Neural progenitor cell (in vitro differentiated cells): ENCODE data around the gene USP17L10. TPM values are rescaled to one million over a fixed set of nuclear protein-coding genes. Genes with fewer than 3 reads are reported as not detected.
"Not testable (repeated sequence)": the region's sequence is repeated elsewhere in the genome, so short reads cannot be mapped to it uniquely, and the experiment has no call there.

Experiments used
- DNase-seq: peaks from one replicate; pipeline ENCODE4 v3.0.0-alpha.2; 2016; ENCODE audit warnings: low spot score
- H2AFZ ChIP-seq: fragments of 200-600 bp; sonication (generic); replicated peaks from 2 replicates; pipeline ENCODE4 v1.6.1; 2016; ENCODE audit warnings: antibody characterized with exemption
- H3F3A ChIP-seq: fragments of 200-600 bp; sonication (generic); 2 replicates; pipeline ENCODE4 v1.6.1; 2016; ENCODE audit warnings: antibody characterized with exemption, low read depth
- H3K27ac ChIP-seq: fragments of 200-600 bp; sonication (generic); 2 replicates; pipeline ENCODE4 v1.5.1; 2016; ENCODE audit warnings: mild to moderate bottlenecking
- H3K27me3 ChIP-seq: fragments of 200-600 bp; sonication (generic); 2 replicates; pipeline ENCODE4 v1.6.1; 2016; ENCODE audit warnings: mild to moderate bottlenecking, moderate library complexity
- H3K36me3 ChIP-seq: fragments of 200-600 bp; sonication (generic); 2 replicates; pipeline ENCODE4 v1.5.1; 2016
- H3K4me1 ChIP-seq: fragments of 200-600 bp; sonication (generic); 2 replicates; pipeline ENCODE4 v1.6.1; 2016; ENCODE audit warnings: mixed run types
- H3K4me2 ChIP-seq: fragments of 200-600 bp; sonication (generic); 2 replicates; pipeline ENCODE4 v1.6.1; 2016
- H3K4me3 ChIP-seq: fragments of 200-600 bp; sonication (generic); 2 replicates; pipeline ENCODE4 v1.5.1; 2016
- H3K79me2 ChIP-seq: fragments of 200-600 bp; sonication (generic); 2 replicates; pipeline ENCODE4 v1.6.1; 2016; ENCODE audit warnings: low read depth
- H3K9ac ChIP-seq: fragments of 200-600 bp; sonication (generic); 2 replicates; pipeline ENCODE4 v1.6.1; 2016
- H3K9me3 ChIP-seq: fragments of 200-600 bp; sonication (generic); 2 replicates; pipeline ENCODE4 v1.5.1; 2016; ENCODE audit warnings: low read depth
- H4K20me1 ChIP-seq: fragments of 200-600 bp; sonication (generic); 2 replicates; pipeline ENCODE4 v1.6.1; 2016; ENCODE audit warnings: low read depth
- H3K27ac Mint-ChIP-seq: 3 replicates; pipeline ENCODE4 v1.8.0; 2021; ENCODE audit warnings: mixed read lengths
- H3K27me3 Mint-ChIP-seq: 2 replicates; pipeline ENCODE4 v1.8.0; 2022; ENCODE audit warnings: low read depth, mild to moderate bottlenecking, inconsistent platforms, moderate library complexity, mixed read lengths; ENCODE audit not compliant: insufficient read depth
- H3K36me3 Mint-ChIP-seq: 3 replicates; pipeline ENCODE4 v1.8.0; 2021; ENCODE audit warnings: mixed read lengths
- H3K4me1 Mint-ChIP-seq: 3 replicates; pipeline ENCODE4 v1.8.0; 2021; ENCODE audit warnings: mixed read lengths
- H3K4me3 Mint-ChIP-seq: 3 replicates; pipeline ENCODE4 v1.8.0; 2021; ENCODE audit warnings: mild to moderate bottlenecking, moderate library complexity, mixed read lengths
- H3K9me3 Mint-ChIP-seq: 3 replicates; pipeline ENCODE4 v1.8.0; 2020; ENCODE audit warnings: mixed read lengths
- total RNA-seq: library from RNA; depleted of rRNA; stranded (reverse); fragments of >200 nt; gene quantifications from 2 replicates; pipeline ENCODE4 v1.2.3, GENCODE V29; 2015; ENCODE audit warnings: low replicate concordance

The USP17L10 gene
- total RNA-seq, 1 donor from 2014 or later = not detected

DNA sequence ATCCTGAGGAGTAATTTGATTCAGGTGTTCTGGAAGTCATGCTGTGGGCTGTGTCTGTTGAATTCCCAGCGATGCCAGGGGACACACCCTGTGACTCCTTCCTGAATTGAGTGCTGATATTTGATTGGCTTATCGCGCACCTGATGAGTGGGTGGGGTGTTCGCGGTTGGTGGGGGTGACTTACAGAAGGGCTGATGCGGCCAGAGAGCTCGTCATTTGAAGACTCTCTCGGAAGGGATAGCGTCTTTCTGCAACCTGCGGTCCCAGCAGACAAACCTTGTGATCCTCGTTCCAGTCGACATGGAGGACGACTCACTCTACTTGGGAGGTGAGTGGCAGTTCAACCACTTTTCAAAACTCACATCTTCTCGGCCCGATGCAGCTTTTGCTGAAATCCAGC lies 23.6 kb downstream of the USP17L10 start, which contains the start of gene USP17L15:
TSS of gene USP17L15 (plus strand) at position 301 of the 400 bp plus-strand sequence. CDS start at position 301, 0 bp downstream.
- H3K27ac ChIP-seq, H3K79me2 ChIP-seq, H3K9me3 Mint-ChIP-seq, H3K4me2 ChIP-seq, H3K9me3 ChIP-seq, H3K27ac Mint-ChIP-seq, DNase-seq, H3K4me3 ChIP-seq, H3K4me1 Mint-ChIP-seq, H3K4me3 Mint-ChIP-seq, H3K9ac ChIP-seq, H3K27me3 Mint-ChIP-seq, H4K20me1 ChIP-seq, H3K27me3 ChIP-seq, H2AFZ ChIP-seq, H3F3A ChIP-seq, H3K36me3 ChIP-seq, H3K4me1 ChIP-seq, H3K36me3 Mint-ChIP-seq: not testable (repeated sequence)

DNA sequence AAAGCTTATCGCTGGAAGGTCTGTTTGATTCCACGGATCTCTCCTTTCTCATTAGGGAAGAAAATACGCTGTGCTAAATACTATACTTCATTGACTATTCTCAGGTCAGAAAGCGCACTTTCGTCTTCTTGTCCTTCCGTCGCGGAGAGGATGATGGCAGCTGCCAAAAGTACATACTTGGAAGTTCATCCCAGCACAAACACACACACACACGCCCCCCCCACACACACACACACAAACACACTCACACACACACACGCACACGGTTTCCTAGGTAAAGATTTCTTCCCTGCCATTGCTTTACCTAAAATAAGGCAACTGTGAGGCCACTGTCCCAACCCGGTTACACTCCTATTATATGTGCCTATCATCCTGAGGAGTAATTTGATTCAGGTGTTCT lies 28.0 kb downstream of the USP17L10 start:
- DNase-seq = peak; percentile 1
- H3K27ac ChIP-seq, H2AFZ ChIP-seq, H3K4me3 ChIP-seq, H3K36me3 Mint-ChIP-seq, H3K9ac ChIP-seq, H4K20me1 ChIP-seq, H3K9me3 Mint-ChIP-seq, H3K4me1 ChIP-seq, H3K27me3 ChIP-seq, H3K9me3 ChIP-seq, H3K4me2 ChIP-seq, H3F3A ChIP-seq, H3K4me3 Mint-ChIP-seq, H3K4me1 Mint-ChIP-seq, H3K79me2 ChIP-seq, H3K27ac Mint-ChIP-seq, H3K27me3 Mint-ChIP-seq, H3K36me3 ChIP-seq: not testable (repeated sequence)

DNA sequence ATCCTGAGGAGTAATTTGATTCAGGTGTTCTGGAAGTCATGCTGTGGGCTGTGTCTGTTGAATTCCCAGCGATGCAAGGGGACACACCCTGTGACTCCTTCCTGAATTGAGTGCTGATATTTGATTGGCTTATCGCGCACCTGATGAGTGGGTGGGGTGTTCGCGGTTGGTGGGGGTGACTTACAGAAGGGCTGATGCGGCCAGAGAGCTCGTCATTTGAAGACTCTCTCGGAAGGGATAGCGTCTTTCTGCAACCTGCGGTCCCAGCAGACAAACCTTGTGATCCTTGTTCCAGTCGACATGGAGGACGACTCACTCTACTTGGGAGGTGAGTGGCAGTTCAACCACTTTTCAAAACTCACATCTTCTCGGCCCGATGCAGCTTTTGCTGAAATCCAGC lies 33.1 kb downstream of the USP17L10 start, which contains the start of gene USP17L17:
TSS of gene USP17L17 (plus strand) at position 301 of the 400 bp plus-strand sequence. CDS start at position 301, 0 bp downstream.
- not testable (repeated sequence) for H3K27me3 Mint-ChIP-seq, H3K4me3 Mint-ChIP-seq, H3K27ac Mint-ChIP-seq, H3K36me3 Mint-ChIP-seq, H3K9me3 ChIP-seq, H3K36me3 ChIP-seq, H3F3A ChIP-seq, H3K4me1 ChIP-seq, H4K20me1 ChIP-seq, H3K4me2 ChIP-seq, H3K27ac ChIP-seq, H3K4me1 Mint-ChIP-seq, H3K79me2 ChIP-seq, H3K4me3 ChIP-seq, H3K9ac ChIP-seq, H3K27me3 ChIP-seq, H2AFZ ChIP-seq, DNase-seq, H3K9me3 Mint-ChIP-seq

DNA sequence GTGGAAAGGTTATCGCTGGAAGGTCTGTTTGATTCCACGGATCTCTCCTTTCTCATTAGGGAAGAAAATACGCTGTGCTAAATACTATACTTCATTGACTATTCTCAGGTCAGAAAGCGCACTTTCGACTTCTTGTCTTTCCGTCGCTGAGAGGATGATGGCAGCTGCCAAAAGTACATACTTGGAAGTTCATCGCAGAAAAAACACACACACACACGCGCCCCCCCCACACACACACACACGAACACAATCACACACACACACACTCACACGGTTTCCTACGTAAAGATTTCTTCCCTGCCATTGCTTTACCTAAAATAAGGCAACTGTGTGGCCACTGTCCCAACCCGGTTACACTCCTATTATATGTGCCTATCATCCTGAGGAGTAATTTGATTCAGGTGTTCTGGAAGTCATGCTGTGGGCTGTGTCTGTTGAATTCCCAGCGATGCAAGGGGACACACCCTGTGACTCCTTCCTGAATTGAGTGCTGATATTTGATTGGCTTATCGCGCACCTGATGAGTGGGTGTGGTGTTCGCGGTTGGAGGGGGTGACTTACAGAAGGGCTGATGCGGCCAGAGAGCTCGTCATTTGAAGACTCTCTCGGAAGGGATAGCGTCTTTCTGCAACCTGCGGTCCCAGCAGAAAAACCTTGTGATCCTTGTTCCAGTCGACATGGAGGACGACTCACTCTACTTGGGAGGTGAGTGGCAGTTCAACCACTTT lies 37.7 kb downstream of the USP17L10 start, which contains the start of gene USP17L18:
TSS of gene USP17L18 (plus strand) at position 678 of the 728 bp plus-strand sequence. CDS start at position 678, 0 bp downstream.
- H3K36me3 ChIP-seq, H3K9me3 Mint-ChIP-seq, H3K27me3 ChIP-seq, H3K27me3 Mint-ChIP-seq, H3K27ac Mint-ChIP-seq, H3K4me3 Mint-ChIP-seq, H3F3A ChIP-seq, H3K4me1 Mint-ChIP-seq, H3K4me3 ChIP-seq, H3K4me1 ChIP-seq, H3K79me2 ChIP-seq, H2AFZ ChIP-seq, H3K4me2 ChIP-seq, H3K9ac ChIP-seq, H4K20me1 ChIP-seq, H3K36me3 Mint-ChIP-seq, H3K27ac ChIP-seq, H3K9me3 ChIP-seq: not testable (repeated sequence)
- DNase-seq = peak; percentile 0

GRCh38 chr4:9253078-9253477 lies 42.6 kb downstream of the USP17L10 start, which contains the start of gene USP17L19:
TSS of gene USP17L19 (plus strand) at chr4:9253378. CDS start at chr4:9253378, 0 bp downstream.
- not testable (repeated sequence) for H3K9ac ChIP-seq, H4K20me1 ChIP-seq, H2AFZ ChIP-seq, H3K4me1 Mint-ChIP-seq, H3K4me3 Mint-ChIP-seq, H3K9me3 ChIP-seq, H3K79me2 ChIP-seq, H3K36me3 ChIP-seq, H3K9me3 Mint-ChIP-seq, H3K36me3 Mint-ChIP-seq, H3K27ac ChIP-seq, DNase-seq, H3K4me2 ChIP-seq, H3K27me3 Mint-ChIP-seq, H3K4me3 ChIP-seq, H3K27ac Mint-ChIP-seq, H3K27me3 ChIP-seq, H3K4me1 ChIP-seq, H3F3A ChIP-seq

DNA sequence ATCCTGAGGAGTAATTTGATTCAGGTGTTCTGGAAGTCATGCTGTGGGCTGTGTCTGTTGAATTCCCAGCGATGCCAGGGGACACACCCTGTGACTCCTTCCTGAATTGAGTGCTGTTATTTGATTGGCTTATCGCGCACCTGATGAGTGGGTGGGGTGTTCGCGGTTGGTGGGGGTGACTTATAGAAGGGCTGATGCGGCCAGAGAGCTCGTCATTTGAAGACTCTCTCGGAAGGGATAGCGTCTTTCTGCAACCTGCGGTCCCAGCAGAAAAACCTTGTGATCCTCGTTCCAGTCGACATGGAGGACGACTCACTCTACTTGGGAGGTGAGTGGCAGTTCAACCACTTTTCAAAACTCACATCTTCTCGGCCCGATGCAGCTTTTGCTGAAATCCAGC lies 47.4 kb downstream of the USP17L10 start, which contains the start of gene USP17L20:
TSS of gene USP17L20 (plus strand) at position 301 of the 400 bp plus-strand sequence. CDS start at position 301, 0 bp downstream.
- H3K4me1 ChIP-seq, H3K27ac ChIP-seq, H3K4me1 Mint-ChIP-seq, H3K36me3 ChIP-seq, H3K9me3 ChIP-seq, H3K9me3 Mint-ChIP-seq, DNase-seq, H3K27me3 ChIP-seq, H3F3A ChIP-seq, H3K9ac ChIP-seq, H3K27ac Mint-ChIP-seq, H3K4me3 ChIP-seq, H3K4me3 Mint-ChIP-seq, H3K4me2 ChIP-seq, H3K36me3 Mint-ChIP-seq, H2AFZ ChIP-seq, H4K20me1 ChIP-seq, H3K27me3 Mint-ChIP-seq, H3K79me2 ChIP-seq: not testable (repeated sequence)

Other genes starting within 250 kb of the USP17L10 start
- gene FAM90A26, start 40.2 kb upstream of the USP17L10 start, total RNA-seq = not detected in 2 replicates
- not detected in 2 replicates for gene USP17L11, start 4.7 kb downstream of the USP17L10 start, total RNA-seq
- not detected in 2 replicates for gene USP17L12, start 9.5 kb downstream of the USP17L10 start, total RNA-seq
- gene USP17L13, start 14.2 kb downstream of the USP17L10 start, total RNA-seq = 0.09 TPM in 1 of 2 replicates, not detected in the other
- gene USP17L15, start 23.7 kb downstream of the USP17L10 start, total RNA-seq = not detected in 2 replicates
- gene USP17L17, start 33.2 kb downstream of the USP17L10 start, total RNA-seq = 0.09 TPM in 1 of 2 replicates, not detected in the other
- not detected in 2 replicates for gene USP17L18, start 38.0 kb downstream of the USP17L10 start, total RNA-seq
- not detected in 2 replicates for gene USP17L19, start 42.7 kb downstream of the USP17L10 start, total RNA-seq
- gene USP17L20, start 47.5 kb downstream of the USP17L10 start, total RNA-seq = not detected in 2 replicates
- not detected in 2 replicates for gene USP17L21, start 52.2 kb downstream of the USP17L10 start, total RNA-seq
- gene USP17L22, start 57.0 kb downstream of the USP17L10 start, total RNA-seq = not detected in 2 replicates
- not detected in 2 replicates for gene USP17L24, start 114.5 kb downstream of the USP17L10 start, total RNA-seq
- gene USP17L25, start 119.3 kb downstream of the USP17L10 start, total RNA-seq = not detected in 2 replicates
- gene USP17L26, start 124.0 kb downstream of the USP17L10 start, total RNA-seq = not detected in 2 replicates
- not detected in 2 replicates for gene USP17L5, start 128.7 kb downstream of the USP17L10 start, total RNA-seq
- not detected in 2 replicates for gene USP17L27, start 133.5 kb downstream of the USP17L10 start, total RNA-seq
- gene USP17L28, start 138.2 kb downstream of the USP17L10 start, total RNA-seq = not detected in 2 replicates
- gene USP17L29, start 143.0 kb downstream of the USP17L10 start, total RNA-seq = not detected in 2 replicates
- gene USP17L30, start 152.5 kb downstream of the USP17L10 start, total RNA-seq = not detected in 2 replicates
- gene DEFB131A, start 233.8 kb downstream of the USP17L10 start, total RNA-seq = not detected in 2 replicates